HG02884 (cell line): ENCODE measurements around the gene SUGT1.
"Not testable (repeated sequence)": the region's sequence is repeated elsewhere in the genome, so short reads cannot be mapped to it uniquely, and the experiment has no call there.

Experiments used
- ATAC-seq: cut with Tn5 transposase; IDR thresholded peaks from one replicate; pipeline ENCODE4 v1.9.1; 2021; ENCODE audit warnings: mild to moderate bottlenecking, moderate library complexity; ENCODE audit not compliant: unreplicated experiment

Gene SUGT1

DNA sequence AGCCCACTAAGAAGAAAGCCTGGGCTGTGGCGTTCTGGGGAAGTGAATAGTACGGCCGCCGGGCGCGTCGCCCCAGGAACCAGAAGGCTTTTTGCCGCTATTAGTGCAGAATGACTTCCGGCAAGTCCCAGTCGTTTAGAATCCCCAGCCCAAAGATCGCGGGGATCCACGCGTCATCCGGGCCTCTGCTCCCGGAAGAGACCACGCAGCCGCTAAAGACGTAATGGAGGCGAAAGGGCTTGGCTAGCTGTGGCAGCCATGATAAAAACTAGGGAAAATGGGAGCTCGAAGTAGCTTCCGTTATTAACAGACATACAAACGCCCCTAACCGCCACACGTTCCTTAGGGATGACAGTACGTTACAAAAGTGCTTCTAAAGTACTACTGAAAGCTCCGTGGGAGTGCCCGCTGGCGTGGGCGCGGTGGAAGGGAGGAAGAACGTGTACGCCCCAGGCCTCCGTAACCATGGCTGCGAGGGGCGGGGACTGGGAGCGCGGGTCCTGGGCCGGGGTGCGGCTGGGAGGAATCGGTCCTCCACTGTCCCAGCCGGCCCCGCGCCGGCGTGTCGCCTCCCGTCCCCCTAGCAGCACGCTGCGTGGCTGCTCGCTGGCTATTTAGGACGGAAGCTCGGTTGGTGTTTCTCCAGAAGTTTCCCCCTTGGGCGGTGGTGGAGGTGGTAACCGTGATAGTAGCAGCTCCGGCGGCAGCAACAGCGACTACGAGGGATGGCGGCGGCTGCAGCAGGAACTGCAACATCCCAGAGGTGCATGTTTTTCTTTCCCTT lies at the start of gene SUGT1:
TSS of gene SUGT1 (plus strand) at position 641 of the 784 bp plus-strand sequence. CDS start at position 726, 85 bp downstream.
- peak; percentile 91 for ATAC-seq

DNA sequence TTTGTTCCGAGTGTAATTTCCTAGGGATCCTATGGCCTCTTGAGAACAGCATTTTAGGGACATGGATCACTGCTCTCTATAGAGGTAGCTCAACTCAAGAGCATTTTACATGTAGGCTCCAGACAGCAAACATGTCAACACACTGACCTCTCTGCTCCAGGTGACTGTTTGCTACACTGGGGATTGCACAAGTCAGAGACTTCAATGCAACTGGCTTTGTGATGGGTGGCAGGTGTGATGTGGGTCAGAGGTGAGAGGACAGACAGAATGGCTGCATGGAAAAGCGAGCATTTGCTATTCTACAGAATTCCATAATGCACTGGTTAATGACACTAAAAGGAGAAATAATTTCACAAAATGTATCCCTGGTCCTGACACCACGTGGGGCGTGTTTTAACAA lies 49.3 kb upstream of the SUGT1 start:
- ATAC-seq, result not testable (repeated sequence)

DNA sequence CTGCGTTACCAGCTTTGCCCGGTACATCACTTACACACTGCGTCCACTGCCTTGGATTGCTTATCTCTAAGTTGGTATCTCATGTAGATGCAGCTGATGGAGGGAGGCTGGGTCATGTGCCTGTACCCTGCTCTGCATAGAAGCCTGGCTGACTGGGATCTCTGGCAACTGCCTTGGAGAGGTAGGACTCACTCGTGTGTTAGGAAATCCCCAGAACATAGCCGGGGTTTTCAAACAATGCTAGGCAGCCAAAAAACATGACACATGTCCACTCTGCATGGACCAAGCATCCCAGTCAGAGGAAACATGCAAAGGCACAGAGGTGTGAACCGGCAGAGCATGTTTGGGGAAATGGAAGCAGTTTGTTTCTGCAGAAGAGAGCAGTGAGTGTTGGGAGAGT lies 46.5 kb upstream of the SUGT1 start:
- ATAC-seq, result not testable (repeated sequence)

DNA sequence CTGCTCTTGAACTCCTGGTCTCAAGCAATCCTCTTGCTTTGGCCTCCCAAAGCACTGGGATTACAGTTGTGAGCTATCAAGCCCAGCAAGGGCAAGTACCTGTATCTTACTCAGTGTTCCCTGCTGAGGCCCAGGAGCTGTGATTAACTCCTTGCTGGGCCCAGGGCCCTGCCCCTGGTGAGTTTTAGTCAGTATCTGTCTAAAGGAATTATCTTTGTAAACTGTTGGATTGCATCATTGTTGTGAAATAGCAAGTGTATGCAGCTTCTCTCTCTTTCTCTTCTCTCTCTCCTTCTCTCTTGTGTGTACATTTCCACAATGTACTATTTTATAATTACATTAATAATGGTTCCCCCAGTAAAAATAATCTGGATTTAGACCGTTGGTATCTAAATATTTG lies 45.8 kb upstream of the SUGT1 start:
- ATAC-seq, result not testable (repeated sequence)

DNA sequence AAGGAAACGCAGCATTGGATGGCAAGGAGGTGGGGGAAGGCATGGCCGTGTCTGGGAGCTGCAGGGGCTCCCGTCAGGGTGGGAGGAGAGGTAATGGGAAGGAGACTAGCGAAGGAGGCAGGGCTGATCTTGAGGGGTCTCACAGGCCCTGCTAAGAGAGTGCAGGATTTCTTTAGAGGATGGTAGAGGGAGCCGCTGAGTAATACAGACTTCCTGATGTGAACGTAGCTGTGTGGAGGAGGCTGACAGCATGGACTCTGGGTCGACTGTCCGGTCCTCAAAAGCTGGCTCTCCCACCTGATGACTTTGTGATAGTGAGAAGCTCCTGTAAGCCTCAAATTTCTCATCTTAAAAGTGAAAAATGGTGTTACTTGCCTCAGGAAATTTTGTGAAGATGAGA lies 44.5 kb upstream of the SUGT1 start:
- not testable (repeated sequence) for ATAC-seq

DNA sequence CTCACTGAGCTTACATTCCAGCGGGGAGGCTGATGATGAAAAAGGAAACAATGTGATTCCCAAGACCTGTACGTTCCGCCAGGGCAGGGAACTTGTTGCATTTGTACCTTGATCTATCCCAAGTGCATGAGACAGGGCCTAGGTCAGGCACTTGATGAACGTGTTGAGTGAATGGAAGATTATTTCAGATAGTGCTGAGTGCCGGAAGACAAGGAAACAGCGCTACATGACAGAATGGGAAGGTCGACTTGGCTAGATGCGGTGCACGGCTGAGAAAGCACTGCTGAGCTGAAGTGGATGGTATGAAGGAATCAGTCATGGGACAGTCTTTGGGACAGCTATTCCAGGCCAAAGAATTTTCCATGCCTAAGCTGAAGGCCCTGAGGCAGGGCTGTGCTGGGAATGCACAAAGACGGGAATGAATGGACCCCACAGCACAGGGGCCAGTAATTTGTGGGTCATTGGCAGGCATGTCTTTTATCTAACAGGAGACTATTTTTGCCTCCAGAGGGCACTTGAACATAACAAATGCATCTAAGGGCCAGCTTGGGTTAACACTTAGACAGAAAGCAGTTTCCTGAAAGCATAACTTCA lies 43.5 kb upstream of the SUGT1 start:
- peak; percentile 81 for ATAC-seq

DNA sequence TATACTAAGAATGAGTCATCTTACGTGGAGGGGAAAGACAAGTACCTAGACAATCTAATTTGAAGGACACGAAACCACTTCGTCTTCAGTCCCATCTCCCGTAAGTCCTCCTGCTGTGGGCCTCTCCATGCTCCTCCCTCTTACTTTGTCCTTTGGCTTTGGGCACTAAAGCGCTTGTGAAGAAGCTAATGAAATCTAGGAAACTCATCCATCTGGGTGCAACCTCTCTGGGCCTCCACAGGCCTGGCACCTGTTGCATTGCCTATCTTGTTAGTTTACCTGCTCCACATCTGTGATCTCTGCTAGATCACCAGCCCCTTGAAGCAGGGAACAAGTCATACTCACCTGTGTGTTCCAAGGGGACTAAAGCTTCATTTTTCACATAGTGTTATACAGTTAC lies 42.5 kb upstream of the SUGT1 start:
- not testable (repeated sequence) for ATAC-seq

DNA sequence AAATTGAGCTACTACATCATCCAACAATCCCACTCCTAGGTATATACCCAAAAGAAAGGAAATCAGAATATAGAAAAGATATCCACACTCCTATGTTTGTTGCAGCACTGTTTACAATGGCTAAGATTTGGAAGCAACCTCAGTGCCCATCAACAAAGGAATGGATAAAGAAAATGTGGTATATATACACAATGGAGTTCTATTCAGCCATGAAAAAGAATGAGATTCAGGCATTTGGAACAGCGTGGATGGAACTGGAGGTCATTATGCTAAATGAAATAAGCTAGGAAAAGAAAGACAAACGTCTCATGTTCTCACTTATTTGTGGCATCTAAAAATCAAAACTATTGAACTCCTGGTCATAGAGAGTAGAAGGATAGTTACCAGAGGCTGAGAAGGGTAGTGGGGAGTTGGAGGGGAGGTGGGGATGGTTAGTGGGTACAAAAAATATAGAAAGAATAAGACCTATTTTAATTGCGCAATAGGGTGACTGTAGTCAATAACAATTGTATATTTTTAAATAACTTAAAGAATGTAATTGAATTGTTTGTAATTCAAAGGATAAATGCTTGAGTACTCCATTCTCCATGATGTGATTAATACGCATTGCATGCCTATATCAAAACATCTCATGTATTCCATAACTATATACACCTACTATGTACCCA lies 37.4 kb upstream of the SUGT1 start:
- no peak for ATAC-seq

DNA sequence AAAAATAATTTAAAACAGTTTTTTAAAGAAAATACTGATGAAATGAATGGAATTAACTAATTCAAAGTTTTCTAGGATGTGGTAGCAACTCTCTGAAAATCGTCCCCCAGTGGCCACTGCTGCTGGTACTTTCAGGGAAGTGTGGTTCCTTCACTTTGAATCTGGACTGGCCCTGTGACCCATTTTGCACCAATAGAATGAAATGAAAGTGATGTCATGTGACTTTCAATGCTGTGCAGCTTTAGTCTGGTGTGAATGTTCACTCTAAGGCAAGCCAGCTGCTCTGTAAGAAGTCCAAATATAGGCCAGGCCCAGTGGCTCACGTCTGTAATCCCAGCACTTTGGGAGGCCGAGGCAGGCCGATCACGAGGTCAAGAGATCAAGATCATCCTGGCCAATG lies 36.8 kb upstream of the SUGT1 start:
- ATAC-seq, result no peak

DNA sequence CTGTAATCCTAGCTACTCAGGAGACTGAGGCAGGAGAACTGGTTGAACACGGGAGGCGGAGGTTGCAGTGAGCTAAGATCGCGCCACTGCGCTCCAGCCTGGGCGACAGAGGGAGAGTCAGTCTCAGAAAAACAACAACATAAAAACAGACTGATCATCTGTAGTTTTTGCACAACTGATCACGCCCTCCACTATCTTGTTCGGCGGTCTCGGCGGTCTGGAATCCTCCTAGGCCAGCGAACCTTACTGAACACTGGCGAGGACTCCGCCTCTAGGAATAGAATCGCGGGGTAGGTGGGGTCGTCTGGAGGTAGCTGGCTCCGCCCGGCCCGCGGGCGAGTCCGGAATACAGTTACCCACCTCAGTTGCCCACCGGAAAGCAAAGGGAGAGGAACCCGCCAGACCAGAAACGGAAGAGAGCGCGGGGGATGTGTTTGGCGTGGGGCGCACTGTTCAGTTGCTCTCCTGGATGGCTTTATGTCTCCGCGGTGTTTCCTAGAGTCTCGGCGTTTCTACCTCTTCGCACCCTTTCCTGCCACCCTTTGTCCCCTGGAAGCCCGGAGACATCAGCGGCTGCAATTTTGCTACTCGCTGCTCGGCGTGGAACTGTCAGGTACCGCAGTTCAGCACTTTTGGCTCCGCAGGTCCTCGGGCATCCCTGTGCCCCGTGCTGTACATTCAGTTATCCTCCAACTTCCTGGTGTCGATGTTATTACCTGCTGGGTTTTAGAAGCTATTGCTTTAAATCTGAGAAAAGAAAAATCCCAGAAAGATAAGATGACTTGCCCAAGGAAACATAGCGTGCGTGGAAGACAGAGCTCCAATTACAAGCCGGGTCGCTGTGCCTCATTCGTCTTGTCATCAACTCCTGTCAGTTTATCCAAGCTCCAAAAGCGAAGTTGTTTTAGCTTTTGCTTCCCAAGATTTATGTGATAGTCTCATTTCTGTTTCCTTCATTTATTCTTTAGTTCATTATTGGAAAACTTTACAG lies 35.3 kb upstream of the SUGT1 start:
- ATAC-seq, result peak; percentile 93

DNA sequence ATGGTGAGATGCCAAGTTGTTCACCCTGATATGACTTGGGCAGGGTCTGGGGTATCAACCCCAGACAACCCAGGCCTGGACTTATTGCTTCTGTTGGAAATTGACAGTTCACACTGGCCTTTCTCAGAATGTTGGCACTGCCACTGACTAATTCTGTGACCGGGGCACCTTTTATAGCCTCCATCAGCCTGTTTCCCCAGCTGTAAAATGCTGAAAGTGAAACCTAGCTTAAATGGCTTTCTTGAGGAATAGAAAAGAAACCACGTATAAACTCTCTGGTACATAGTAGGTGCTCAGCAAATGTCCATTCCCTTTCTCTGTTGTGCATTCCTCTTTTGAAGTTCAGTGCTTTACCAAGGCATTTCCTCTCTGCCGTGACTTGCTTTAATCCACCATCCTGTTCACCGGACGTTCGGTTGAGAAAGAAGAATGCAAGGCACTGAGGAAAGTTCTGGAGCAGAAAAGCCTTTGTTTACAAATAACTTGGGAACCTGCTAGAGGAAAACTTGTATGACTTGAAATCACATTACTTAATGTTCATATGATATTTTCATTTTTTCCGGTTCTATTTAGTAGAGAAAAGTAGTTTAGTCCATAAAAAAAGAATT lies 21.4 kb upstream of the SUGT1 start:
- ATAC-seq, result peak; percentile 71

DNA sequence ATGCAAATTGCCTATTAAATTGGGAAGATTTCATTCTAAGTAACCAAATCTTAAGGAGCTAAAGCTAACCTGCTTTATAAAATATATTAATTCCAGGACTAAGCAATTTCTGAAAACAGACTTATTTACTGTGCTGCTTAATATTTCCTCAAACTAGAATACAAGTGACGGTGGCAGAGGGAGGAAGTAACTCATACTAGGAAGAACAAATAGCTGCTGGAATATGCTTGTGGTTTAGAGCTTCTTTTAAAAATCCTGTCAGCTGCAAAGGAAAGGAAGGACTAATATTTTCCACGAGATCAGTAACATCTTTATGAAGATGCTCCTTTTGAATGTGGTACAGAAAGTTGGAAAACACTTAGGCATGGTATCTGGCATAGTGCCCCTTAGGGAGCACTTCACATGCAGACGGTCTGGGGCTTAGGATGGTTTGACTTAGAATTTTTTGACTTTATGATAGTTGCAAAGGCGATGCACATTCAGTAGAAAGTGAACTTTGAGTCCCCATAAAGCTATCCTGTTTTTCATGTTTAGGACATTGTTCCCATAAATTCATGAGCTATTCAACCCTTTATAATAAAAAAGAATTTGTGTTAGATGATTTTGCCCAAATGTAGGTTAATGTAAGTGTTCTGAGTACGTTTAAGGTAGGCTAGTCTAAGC lies 13.8 kb upstream of the SUGT1 start:
- ATAC-seq, result no peak

DNA sequence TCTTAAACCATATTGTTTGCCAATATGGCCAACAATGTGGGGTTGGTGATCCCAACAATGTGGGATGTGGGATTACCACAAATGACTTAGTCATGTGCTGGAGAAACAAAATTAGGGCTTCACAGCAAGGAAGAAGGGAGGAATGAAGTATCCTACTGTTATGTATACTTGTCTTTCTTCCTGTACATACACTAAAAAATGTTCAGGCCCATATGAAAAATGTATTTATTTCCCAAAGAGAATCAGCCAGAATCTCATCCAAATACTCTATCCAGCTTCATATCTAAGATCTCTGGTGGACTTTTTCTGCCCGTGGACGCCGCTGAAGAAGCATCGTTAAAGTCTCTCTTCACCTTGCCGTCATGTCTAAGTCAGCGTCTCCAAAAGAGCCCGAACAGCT lies 10.5 kb upstream of the SUGT1 start, which contains the start of gene HNRNPA1L2:
TSS of gene HNRNPA1L2 (plus strand) at position 301 of the 400 bp plus-strand sequence. CDS start at position 363, 62 bp downstream.
- no peak for ATAC-seq

DNA sequence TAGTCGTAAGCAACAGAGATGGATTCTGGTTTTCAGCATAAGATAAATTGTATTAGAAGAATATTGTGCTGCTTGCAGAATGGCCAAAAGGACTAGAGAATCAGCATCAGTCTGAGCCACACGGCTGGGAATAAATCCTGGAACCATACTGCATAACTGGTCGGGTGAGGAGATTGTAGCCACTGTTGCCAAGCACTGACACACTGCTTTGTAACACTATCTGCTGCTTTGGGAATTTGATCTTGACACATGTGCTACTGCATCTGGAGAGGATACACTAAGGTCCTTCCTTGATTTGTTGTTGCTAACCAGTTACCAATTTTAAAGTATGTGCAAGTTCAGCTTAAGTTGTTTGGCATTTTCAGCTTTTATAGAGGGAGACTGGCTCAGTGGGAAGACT lies 8.5 kb upstream of the SUGT1 start:
- ATAC-seq, result no peak

DNA sequence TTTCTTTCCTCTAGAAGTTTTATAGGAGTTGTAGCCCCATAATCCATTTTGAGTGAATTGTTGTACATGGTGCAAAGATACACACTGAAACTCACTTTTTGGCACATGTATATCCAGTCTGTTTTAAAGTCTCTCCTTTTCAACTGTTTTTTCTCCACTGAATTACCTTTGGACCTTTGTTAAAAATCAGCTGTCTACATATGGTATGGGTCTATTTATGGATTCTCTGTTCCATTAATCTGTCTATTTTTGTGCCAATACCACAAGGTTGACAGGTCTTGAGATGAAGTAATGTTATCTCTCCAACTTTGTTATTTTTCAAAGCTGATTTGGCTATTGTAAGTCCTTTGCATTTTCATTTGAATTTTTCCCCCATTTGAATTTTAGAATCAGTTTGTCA lies 5.7 kb upstream of the SUGT1 start:
- ATAC-seq, result no peak

DNA sequence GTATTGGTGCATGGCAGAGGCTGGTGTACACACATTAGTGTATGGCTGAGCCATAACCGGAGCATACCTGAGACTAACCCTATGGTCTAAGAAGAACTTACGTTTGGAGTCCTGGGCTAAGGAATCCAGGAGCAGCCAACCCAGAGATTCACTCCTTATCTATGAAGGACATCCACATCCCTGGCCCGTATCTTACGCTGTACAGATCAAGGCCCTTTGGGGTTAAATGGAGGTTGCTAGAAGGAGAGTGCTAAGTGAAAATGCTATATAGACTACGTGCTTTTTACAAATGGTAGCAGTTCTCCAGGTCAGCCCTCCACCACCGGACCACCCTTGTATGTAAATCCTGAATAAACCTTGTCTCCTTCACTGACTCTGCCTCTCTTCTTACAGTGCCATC lies 1.9 kb upstream of the SUGT1 start:
- no peak for ATAC-seq

DNA sequence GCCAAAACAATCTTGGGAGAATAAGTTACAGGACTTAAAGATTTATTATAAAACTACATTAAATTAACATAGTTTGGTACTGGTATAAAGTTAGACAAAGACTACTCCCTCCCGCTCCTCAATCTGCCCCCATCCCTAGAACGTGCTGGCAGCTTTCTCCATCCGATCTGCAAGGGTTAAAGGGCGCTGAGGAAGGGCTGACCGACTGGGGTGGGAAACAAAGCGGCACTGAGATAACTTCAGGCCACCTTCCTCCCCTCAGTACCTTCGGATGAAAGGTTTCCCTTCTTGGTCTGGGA lies 790 bp upstream of the SUGT1 start:
- peak; percentile 5 for ATAC-seq

DNA sequence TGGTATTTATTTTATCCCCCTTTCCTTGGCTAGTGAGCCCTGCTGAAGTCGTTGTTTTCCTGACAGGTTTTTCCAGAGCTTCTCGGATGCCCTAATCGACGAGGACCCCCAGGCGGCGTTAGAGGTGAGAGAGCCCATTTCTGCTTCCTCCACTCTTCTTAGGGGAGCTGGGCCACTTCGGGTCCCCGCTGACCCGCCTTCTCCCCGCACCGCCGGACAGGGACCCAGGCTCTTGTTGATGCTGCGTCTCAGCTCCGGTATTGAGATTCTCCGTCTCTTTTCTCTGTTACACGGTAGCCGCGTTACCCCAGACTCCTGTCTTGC lies 306 bp downstream of the SUGT1 start:
- peak; percentile 31 for ATAC-seq

DNA sequence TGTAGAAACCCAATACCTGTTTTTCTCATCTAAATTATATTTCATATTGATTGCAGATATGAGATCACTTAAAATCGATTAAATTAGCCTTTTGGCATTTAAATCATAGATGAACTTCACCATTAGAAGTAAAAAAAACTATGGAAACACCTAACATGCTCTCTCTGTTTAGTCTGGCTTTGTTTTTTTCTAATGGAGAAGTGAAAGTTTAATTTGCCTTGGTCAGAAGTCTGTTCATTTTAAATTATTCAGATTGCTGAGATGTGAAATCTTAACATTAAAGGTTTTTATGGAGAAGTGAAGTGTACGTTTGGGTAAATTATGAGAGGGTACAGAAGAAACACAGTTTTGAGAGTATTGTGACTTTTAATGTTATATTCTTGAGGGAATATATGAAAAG lies 6.7 kb downstream of the SUGT1 start:
- ATAC-seq, result no peak

DNA sequence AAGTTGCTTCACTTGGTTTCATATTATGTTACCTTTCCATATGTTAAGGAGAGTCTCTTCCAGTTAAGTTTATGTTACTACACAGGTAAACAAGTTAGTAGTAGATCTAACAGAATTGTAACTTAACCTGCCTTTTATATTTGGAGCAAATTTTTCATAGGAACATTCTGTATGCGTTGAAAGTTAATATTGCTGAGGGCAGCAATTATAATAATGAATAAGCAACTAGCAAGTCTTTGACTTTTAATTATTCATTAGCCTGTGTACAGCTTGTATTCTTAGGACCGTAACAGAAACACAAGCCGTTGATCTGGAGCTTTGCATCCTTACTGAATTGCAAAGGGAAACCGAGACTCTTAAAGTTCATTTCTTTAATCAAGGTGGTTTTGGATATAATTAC lies 11.6 kb downstream of the SUGT1 start:
- no peak for ATAC-seq
